Measurements from ENCODE around the gene MT1M. TPM values are rescaled to one million over a fixed set of nuclear protein-coding genes. Genes with fewer than 3 reads are reported as not detected.
A peak's percentile ranks its signal among the peaks of the same experiment; 100 is the strongest.

Gene MT1M
- total RNA-seq, 1 experiment from 2014 or later, result 0.39 TPM

DNA sequence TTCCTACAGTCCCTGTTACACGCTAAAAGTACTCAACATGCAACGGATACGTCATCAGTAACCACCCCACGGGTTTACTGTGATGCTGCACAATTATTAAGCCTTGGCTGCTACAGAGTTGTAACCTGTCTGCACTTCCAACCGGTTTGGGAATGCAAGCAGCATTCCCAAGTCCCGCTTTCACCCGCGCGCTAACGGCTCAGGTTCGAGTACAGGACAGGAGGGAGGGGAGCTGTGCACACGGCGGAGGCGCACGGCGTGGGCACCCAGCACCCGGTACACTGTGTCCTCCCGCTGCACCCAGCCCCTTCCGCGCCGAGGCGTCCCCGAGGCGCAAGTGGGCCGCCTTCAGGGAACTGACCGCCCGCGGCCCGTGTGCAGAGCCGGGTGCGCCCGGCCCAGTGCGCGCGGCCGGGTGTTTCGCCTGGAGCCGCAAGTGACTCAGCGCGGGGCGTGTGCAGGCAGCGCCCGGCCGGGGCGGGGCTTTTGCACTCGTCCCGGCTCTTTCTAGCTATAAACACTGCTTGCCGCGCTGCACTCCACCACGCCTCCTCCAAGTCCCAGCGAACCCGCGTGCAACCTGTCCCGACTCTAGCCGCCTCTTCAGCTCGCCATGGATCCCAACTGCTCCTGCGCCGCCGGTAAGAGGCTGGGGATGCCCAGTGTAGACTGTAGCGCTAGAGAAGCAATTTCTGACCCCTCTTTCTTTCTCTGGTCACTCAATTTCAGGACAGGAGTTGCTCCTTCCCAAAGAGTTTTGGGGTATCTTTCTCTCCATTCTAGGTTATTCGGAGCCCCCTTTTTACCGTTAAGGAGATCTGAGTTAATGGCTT lies 24.2 kb upstream of the MT1M start, which contains the start of gene MT2A:
Gene MT2A (plus strand): TSS at position 542 of the 833 bp plus-strand sequence. CDS start 72 bp downstream, at position 614.
- peaks cover 64 to 86% of the 10 kb centered on the region in 2 experiments for H3K4me1 ChIP-seq (ENCODE audit: control insufficient read depth in 1 of 2, insufficient read depth in 2 of 2, low read length in 2 of 2)
- peak within 1 kb of the TSS; percentile 96 for H3K27ac ChIP-seq (ENCODE audit: low read depth, low read length)
- POLR2A ChIA-PET, result interaction anchor here (0.7 to 16.1 kb wide), 13 partner anchors 8 to 134 kb away, joined by 3 to 344 read pairs (median 3); partner anchors contain the start of genes MT1E and MT1F

More for the DNA sequence above, 24.2 kb upstream of the MT1M start, which contains the start of gene MT2A:
- peak; percentile 95 for DNase-seq (ENCODE audit: low read depth, low spot score)
- Histone ChIP-seq H3K4me2 (ENCODE audit: low read length) (peak within 1 kb of the TSS; percentile 95), H3K9ac (ENCODE audit: low read length) (peak within 1 kb of the TSS; percentile 91), H3K4me3 (replicated peaks in 1 of 2; ENCODE audit: low read depth in 1 of 2, low read length in 2 of 2) (peak within 1 kb of the TSS; percentile 63 to 85), H3K36me3 (ENCODE audit: control insufficient read depth in 1 of 2, insufficient read depth in 2 of 2, low read length in 2 of 2) (no peaks in the 10 kb centered on the region), H3K79me2 (ENCODE audit: insufficient read depth, low read length) (peaks cover 14% of the 10 kb centered on the region), H3K9me3 (ENCODE audit: control insufficient read depth in 1 of 2, insufficient read depth in 1 of 2, low read depth in 1 of 2, low read length in 2 of 2) (no peaks in the 10 kb centered on the region), H2AFZ (ENCODE audit: low read depth, low read length, poor library complexity, severe bottlenecking) (no peak within 1 kb of the TSS), H3K27me3 (ENCODE audit: insufficient read depth, low read length) (no peaks in the 10 kb centered on the region), H4K20me1 (ENCODE audit: insufficient read depth) (no peaks in the 10 kb centered on the region), H3K9me2 (ENCODE audit: insufficient read depth) (no peaks in the 10 kb centered on the region)
- intact Hi-C loops (cut with micrococcal nuclease), result loop anchor here (1.0 to 2.0 kb wide), 2 partner anchors 17 to 75 kb away; partner anchors contain the start of genes MT1E and MT1X
- ChIA-PET RAD21 (ENCODE audit: low non-redundant PET in 1 of 2, low total read pairs in 2 of 2, uncharacterized antibody in 2 of 2, unreplicated experiment in 2 of 2) (interaction anchor here (0.6 to 2.0 kb wide), 4 partner anchors 8 to 19 kb away, joined by 3 to 7 read pairs (median 4); partner anchors contain the start of gene MT1E (in 2 of the 2)), CTCF (interaction anchor here (0.9 to 1.1 kb wide), 5 partner anchors 8 to 252 kb away, joined by 3 to 8 read pairs (median 4); no protein-coding TSS in a partner anchor)
- TF ChIP-seq TCF7L2 (IDR thresholded peaks at IDR 0.05; ENCODE audit: borderline replicate concordance, extremely low read depth, insufficient read depth, insufficient read length) (peak; percentile 60), ELF1 (IDR thresholded peaks at IDR 0.05; ENCODE audit: borderline replicate concordance, low read depth) (no peak), EZH2 (IDR thresholded peaks at IDR 0.05) (no peak), SRF (IDR thresholded peaks at IDR 0.05; ENCODE audit: low read depth) (no peak), ZFX (IDR thresholded peaks at IDR 0.05) (peak; percentile 37; the same call in 1 of the 2 replicates), POLR2A (IDR thresholded peaks at IDR 0.05; ENCODE audit: borderline replicate concordance, extremely low read depth, insufficient read depth, insufficient read length) (peak; percentile 95), POLR2AphosphoS5 (IDR thresholded peaks at IDR 0.05; ENCODE audit: low read depth, low read length) (peak; percentile 100), ZNF274 (IDR thresholded peaks at IDR 0.05; ENCODE audit: low read depth, low read length) (no peak)
- TF ChIP-seq, protein P1, sequence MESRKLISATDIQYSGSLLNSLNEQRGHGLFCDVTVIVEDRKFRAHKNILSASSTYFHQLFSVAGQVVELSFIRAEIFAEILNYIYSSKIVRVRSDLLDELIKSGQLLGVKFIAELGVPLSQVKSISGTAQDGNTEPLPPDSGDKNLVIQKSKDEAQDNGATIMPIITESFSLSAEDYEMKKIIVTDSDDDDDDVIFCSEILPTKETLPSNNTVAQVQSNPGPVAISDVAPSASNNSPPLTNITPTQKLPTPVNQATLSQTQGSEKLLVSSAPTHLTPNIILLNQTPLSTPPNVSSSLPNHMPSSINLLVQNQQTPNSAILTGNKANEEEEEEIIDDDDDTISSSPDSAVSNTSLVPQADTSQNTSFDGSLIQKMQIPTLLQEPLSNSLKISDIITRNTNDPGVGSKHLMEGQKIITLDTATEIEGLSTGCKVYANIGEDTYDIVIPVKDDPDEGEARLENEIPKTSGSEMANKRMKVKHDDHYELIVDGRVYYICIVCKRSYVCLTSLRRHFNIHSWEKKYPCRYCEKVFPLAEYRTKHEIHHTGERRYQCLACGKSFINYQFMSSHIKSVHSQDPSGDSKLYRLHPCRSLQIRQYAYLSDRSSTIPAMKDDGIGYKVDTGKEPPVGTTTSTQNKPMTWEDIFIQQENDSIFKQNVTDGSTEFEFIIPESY (IDR thresholded peaks at IDR 0.05; ENCODE audit: extremely low read depth, insufficient replicate concordance, low read length), result peak; percentile 28
- TF ChIP-seq, protein P2, sequence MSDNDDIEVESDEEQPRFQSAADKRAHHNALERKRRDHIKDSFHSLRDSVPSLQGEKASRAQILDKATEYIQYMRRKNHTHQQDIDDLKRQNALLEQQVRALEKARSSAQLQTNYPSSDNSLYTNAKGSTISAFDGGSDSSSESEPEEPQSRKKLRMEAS (IDR thresholded peaks at IDR 0.05), result no peak
- TF ChIP-seq, protein P3, sequence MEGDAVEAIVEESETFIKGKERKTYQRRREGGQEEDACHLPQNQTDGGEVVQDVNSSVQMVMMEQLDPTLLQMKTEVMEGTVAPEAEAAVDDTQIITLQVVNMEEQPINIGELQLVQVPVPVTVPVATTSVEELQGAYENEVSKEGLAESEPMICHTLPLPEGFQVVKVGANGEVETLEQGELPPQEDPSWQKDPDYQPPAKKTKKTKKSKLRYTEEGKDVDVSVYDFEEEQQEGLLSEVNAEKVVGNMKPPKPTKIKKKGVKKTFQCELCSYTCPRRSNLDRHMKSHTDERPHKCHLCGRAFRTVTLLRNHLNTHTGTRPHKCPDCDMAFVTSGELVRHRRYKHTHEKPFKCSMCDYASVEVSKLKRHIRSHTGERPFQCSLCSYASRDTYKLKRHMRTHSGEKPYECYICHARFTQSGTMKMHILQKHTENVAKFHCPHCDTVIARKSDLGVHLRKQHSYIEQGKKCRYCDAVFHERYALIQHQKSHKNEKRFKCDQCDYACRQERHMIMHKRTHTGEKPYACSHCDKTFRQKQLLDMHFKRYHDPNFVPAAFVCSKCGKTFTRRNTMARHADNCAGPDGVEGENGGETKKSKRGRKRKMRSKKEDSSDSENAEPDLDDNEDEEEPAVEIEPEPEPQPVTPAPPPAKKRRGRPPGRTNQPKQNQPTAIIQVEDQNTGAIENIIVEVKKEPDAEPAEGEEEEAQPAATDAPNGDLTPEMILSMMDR (IDR thresholded peaks at IDR 0.05 in 2 of 3, conservative IDR thresholded peaks at IDR 0.05 in 1 of 3; ENCODE audit: borderline replicate concordance in 1 of 3, insufficient read depth in 1 of 3, low read depth in 2 of 3, low read length in 2 of 3), result no peak
- TF ChIP-seq, protein P4, sequence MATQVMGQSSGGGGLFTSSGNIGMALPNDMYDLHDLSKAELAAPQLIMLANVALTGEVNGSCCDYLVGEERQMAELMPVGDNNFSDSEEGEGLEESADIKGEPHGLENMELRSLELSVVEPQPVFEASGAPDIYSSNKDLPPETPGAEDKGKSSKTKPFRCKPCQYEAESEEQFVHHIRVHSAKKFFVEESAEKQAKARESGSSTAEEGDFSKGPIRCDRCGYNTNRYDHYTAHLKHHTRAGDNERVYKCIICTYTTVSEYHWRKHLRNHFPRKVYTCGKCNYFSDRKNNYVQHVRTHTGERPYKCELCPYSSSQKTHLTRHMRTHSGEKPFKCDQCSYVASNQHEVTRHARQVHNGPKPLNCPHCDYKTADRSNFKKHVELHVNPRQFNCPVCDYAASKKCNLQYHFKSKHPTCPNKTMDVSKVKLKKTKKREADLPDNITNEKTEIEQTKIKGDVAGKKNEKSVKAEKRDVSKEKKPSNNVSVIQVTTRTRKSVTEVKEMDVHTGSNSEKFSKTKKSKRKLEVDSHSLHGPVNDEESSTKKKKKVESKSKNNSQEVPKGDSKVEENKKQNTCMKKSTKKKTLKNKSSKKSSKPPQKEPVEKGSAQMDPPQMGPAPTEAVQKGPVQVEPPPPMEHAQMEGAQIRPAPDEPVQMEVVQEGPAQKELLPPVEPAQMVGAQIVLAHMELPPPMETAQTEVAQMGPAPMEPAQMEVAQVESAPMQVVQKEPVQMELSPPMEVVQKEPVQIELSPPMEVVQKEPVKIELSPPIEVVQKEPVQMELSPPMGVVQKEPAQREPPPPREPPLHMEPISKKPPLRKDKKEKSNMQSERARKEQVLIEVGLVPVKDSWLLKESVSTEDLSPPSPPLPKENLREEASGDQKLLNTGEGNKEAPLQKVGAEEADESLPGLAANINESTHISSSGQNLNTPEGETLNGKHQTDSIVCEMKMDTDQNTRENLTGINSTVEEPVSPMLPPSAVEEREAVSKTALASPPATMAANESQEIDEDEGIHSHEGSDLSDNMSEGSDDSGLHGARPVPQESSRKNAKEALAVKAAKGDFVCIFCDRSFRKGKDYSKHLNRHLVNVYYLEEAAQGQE (IDR thresholded peaks at IDR 0.05; ENCODE audit: low read depth), result no peak
- TF ChIP-seq, protein P5, sequence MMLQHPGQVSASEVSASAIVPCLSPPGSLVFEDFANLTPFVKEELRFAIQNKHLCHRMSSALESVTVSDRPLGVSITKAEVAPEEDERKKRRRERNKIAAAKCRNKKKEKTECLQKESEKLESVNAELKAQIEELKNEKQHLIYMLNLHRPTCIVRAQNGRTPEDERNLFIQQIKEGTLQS (IDR thresholded peaks at IDR 0.05), result no peak
- BruUV-seq (replicated peaks), result no TSS peak
- ATAC-seq, result peak; percentile 71
